ENCODE measurements around the gene MITD1. TPM values are rescaled to one million over a fixed set of nuclear protein-coding genes. Genes with fewer than 3 reads are reported as not detected.
"Not testable (repeated sequence)": the region's sequence is repeated elsewhere in the genome, so short reads cannot be mapped to it uniquely, and the experiment has no call there.

Gene MITD1
- total RNA-seq: 23.7 and 26.5 TPM in 2 replicates

- DNase-seq (ENCODE audit: low read depth, low spot score): peak; percentile 87
Measured at GRCh38 chr2:99180755-99181623, at the start of gene MITD1, which contains the start of gene MRPL30. Gene MITD1, minus strand, starts transcription at chr2:99181058. Its CDS starts 77 bp downstream, at chr2:99180981. Gene MRPL30, plus strand, starts transcription at chr2:99181184. Its CDS starts 5,020 bp downstream, at chr2:99186204.

- DNase-seq (ENCODE audit: low read depth, low spot score): no peak
Measured at GRCh38 chr2:99217929-99218501, 37.2 kb upstream of the MITD1 start.

GRCh38 chr2:99216096-99216495, 35.2 kb upstream of the MITD1 start:
- no peak for DNase-seq (ENCODE audit: low read depth, low spot score)

GRCh38 chr2:99205491-99205890, 24.6 kb upstream of the MITD1 start:
- no peak for DNase-seq (ENCODE audit: low read depth, low spot score)

- no peak for DNase-seq (ENCODE audit: low read depth, low spot score)
Measured at GRCh38 chr2:99201959-99202678, 21.3 kb upstream of the MITD1 start.

GRCh38 chr2:99200076-99200800, 19.4 kb upstream of the MITD1 start:
- no peak for DNase-seq (ENCODE audit: low read depth, low spot score)

- DNase-seq (ENCODE audit: low read depth, low spot score): no peak
Measured at GRCh38 chr2:99198103-99198841, 17.4 kb upstream of the MITD1 start.

GRCh38 chr2:99192364-99192763, 11.5 kb upstream of the MITD1 start:
- not testable (repeated sequence) for DNase-seq (ENCODE audit: low read depth, low spot score)

- DNase-seq (ENCODE audit: low read depth, low spot score): no peak
Measured at GRCh38 chr2:99190548-99190947, 9.7 kb upstream of the MITD1 start.

- DNase-seq (ENCODE audit: low read depth, low spot score): no peak
Measured at GRCh38 chr2:99188357-99188756, 7.5 kb upstream of the MITD1 start.

- no peak for DNase-seq (ENCODE audit: low read depth, low spot score)
Measured at GRCh38 chr2:99187011-99187410, 6.2 kb upstream of the MITD1 start.

GRCh38 chr2:99184811-99185210, 4.0 kb upstream of the MITD1 start:
- no peak for DNase-seq (ENCODE audit: low read depth, low spot score)

- DNase-seq (ENCODE audit: low read depth, low spot score): no peak
Measured at GRCh38 chr2:99183025-99183424, 2.2 kb upstream of the MITD1 start.

- DNase-seq (ENCODE audit: low read depth, low spot score): no peak
Measured at GRCh38 chr2:99181624-99182000, 754 bp upstream of the MITD1 start.

GRCh38 chr2:99171377-99172140, 9.3 kb downstream of the MITD1 start:
- no peak for DNase-seq (ENCODE audit: low read depth, low spot score)

- DNase-seq (ENCODE audit: low read depth, low spot score): no peak
Measured at GRCh38 chr2:99169534-99169933, 11.3 kb downstream of the MITD1 start.

- DNase-seq (ENCODE audit: low read depth, low spot score): no peak
Measured at GRCh38 chr2:99166218-99166617, 14.6 kb downstream of the MITD1 start.

- no peak for DNase-seq (ENCODE audit: low read depth, low spot score)
Measured at GRCh38 chr2:99159594-99159993, 21.3 kb downstream of the MITD1 start.

- no peak for DNase-seq (ENCODE audit: low read depth, low spot score)
Measured at GRCh38 chr2:99158599-99158998, 22.3 kb downstream of the MITD1 start.

- DNase-seq (ENCODE audit: low read depth, low spot score): no peak
Measured at GRCh38 chr2:99156891-99157290, 24.0 kb downstream of the MITD1 start.

Measured in pulmonary artery endothelial cell (primary cell).